ENCODE data around the gene UNC79. TPM values are rescaled to one million over a fixed set of nuclear protein-coding genes. Genes with fewer than 3 reads are reported as not detected.

The UNC79 gene
- total RNA-seq, 1 donor, result not detected

DNA sequence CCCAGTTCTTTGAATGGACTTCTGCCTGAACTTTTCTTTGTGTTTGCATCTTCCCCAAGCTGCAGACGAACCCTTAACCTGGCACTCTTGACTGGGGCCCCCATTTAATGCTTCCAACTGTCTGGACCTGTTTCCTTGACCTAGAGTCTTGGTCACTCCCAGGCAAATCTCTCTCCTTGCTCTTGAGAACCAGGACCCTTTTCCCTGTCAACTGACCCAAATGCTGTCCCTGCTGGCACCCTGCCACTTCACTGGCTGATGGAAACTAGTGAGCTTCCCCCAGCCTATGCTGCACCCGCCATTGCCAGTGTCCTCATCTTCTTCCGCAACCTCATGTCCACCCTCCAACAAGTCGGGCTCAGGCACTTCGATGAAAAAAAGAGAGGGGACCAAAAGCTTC, 278.1 kb downstream of the UNC79 start:
- Histone ChIP-seq H3K27me3 (ENCODE audit: insufficient read depth, low read length) (no peaks in the 10 kb centered on the region), H3K4me1 (ENCODE audit: insufficient read depth, low read length) (no peaks in the 10 kb centered on the region), H3K9me3 (ENCODE audit: low read depth, low read length) (no peaks in the 10 kb centered on the region), H3K4me3 (ENCODE audit: low read length) (no peak overlapping the region)

DNA sequence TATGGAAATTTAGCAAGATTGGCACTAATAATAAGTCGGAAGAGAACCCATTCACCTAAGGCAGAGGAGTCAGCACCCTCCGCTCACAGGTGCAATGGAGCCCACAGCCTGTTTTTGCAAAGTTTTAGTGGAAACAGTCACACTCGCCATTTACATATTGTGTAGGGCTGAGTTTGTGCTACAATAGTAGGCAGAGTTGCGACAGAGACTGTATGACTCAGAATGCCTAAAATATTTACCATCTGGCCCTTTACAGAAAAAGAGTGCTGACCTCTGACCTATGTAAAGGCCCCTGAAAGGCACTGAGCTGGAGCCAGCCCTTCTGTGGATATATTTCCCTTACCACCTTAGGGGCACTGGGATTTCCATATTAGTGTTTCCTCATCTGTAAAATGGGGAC, 278.5 kb downstream of the UNC79 start:
- Histone ChIP-seq H3K27me3 (ENCODE audit: insufficient read depth, low read length) (no peaks in the 10 kb centered on the region), H3K9me3 (ENCODE audit: low read depth, low read length) (no peaks in the 10 kb centered on the region), H3K4me1 (ENCODE audit: insufficient read depth, low read length) (no peaks in the 10 kb centered on the region), H3K4me3 (ENCODE audit: low read length) (no peak overlapping the region)

DNA sequence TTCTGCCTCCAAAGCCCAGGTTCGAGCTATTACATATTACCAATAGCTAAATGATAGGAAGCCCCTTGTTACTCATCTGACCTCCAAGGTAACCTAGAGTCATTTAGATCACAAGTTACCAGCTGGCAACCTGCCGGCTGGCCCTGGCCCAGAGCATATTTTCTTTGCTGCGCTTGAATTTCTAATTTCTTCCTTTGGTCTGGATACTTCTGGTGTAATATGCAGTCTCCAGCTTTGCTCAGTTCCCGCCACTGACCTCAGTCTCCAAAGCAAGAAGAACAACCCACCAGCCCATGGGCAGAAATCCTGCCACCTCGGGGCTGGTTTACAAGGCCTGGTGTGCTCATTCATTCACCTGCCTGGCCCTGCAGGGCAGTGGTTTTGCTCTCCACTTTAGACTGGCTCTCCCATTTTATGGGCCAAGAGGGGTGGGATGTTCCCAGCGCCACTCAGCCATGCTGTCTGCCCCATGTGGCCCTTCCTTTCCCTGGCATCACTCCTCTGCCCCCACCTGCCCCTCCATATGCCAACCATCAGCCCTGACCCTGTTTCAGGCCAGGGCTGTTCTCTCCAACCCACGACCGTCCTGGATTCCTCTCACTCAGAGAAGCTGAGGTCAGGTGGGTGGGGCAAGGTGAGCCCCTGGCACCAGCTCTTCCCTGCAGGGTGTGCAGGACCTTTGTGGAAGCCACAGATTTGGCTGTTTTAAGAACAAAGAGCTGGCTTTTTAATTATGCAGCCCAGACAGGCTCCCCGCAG, 281.5 kb downstream of the UNC79 start:
- H3K4me3 ChIP-seq (ENCODE audit: low read length), result no peak overlapping the region
- H3K27me3 ChIP-seq (ENCODE audit: insufficient read depth, low read length), result no peaks in the 10 kb centered on the region
- H3K4me1 ChIP-seq (ENCODE audit: insufficient read depth, low read length), result no peaks in the 10 kb centered on the region
- H3K9me3 ChIP-seq (ENCODE audit: low read depth, low read length), result no peaks in the 10 kb centered on the region

GRCh38 chr14:93712838-93713724, 282.3 kb downstream of the UNC79 start:
- Histone ChIP-seq H3K4me1 (ENCODE audit: insufficient read depth, low read length) (no peaks in the 10 kb centered on the region), H3K4me3 (ENCODE audit: low read length) (no peak overlapping the region), H3K27me3 (ENCODE audit: insufficient read depth, low read length) (no peaks in the 10 kb centered on the region), H3K9me3 (ENCODE audit: low read depth, low read length) (no peaks in the 10 kb centered on the region)

DNA sequence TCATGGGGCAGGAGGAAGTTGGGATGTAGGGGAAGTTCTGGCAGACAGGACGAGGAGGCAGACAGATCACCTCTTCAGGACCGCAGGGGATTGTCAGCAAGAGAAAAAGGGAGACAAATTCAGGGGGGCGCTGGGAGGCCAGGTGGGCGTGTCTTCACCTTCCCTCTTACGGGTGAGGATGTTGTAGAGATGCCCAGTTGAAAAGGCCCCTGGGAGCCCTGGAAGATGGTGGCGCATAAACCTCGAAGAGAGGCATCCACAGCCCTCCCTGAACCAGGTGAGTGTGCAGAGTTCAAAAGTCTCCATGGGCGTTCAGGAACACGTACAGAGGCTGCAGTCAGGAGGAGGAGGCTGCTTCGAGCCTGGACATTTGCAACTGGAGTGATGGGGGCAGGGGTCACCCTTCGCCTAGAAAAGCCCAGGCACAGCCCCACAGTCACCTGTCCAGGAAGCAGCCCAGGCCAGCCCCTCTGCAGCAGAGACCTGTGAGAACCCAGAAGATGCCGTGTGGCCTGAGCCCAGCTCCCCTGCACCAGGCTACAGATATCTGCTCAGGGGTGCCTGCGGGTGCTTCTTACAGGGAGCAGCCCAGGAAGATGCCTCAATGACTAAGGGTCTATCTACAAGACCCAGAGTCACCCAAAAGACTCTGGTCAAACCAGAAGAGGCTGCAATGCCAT, 283.1 kb downstream of the UNC79 start:
- no peaks in the 10 kb centered on the region for H3K4me1 ChIP-seq (ENCODE audit: insufficient read depth, low read length)
- H3K9me3 ChIP-seq (ENCODE audit: low read depth, low read length), result no peaks in the 10 kb centered on the region
- H3K27me3 ChIP-seq (ENCODE audit: insufficient read depth, low read length), result no peaks in the 10 kb centered on the region
- H3K4me3 ChIP-seq (ENCODE audit: low read length), result no peak overlapping the region

DNA sequence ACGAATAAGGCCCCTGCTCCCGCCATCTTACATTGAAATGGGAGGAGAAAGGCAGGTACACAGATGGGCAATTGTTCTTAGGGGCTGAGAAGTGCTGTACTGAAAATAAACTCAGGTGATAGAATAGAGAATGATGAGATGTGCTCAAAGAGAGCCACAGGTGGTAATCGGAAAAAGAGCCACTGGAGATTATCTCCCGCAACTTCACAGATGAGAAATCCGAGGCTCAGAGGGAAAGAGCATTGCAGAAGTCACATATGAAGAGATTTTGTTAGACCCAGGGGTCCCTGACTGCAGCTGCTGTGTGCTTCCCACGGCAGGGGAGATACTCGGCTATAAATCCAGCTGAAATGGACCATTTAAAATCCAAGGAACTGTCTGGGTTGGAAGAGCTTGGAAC, 283.9 kb downstream of the UNC79 start:
- Histone ChIP-seq H3K9me3 (ENCODE audit: low read depth, low read length) (no peaks in the 10 kb centered on the region), H3K27me3 (ENCODE audit: insufficient read depth, low read length) (no peaks in the 10 kb centered on the region), H3K4me3 (ENCODE audit: low read length) (no peak overlapping the region), H3K4me1 (ENCODE audit: insufficient read depth, low read length) (no peaks in the 10 kb centered on the region)

DNA sequence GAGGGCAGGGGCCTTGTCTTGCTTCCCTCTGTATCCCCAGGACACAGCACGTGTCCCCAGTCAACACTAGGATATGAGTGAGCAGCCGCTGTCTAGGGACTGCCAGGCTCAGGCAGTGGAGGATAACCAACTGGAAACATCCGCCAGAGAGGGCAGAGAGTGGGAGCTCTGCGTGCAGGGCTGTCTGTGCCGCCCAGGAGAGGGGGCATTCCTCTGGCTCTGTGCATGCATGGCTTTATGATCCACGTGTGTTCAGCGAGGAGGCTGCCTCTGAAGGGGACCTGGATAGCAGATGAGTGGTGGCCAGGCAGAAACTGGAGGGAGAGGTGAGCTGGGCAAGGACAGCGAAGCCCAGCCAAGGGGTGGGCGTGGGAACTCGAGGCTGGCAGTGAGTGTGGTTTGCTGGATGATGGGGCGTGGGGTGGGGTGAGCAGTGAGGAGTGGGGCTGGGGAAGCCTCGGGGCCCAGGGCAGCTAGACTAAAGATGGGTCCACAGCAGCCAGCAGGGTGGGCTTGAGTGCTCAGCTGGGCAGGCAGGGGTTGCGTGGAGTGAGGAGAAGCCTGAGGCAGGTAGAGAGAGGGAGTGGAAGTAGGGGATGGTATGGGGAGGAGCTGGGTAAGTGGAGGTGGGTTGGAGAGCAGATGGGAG, 284.7 kb downstream of the UNC79 start:
- no peak overlapping the region for H3K4me3 ChIP-seq (ENCODE audit: low read length)
- H3K27me3 ChIP-seq (ENCODE audit: insufficient read depth, low read length), result no peaks in the 10 kb centered on the region
- no peaks in the 10 kb centered on the region for H3K9me3 ChIP-seq (ENCODE audit: low read depth, low read length)
- no peaks in the 10 kb centered on the region for H3K4me1 ChIP-seq (ENCODE audit: insufficient read depth, low read length)

GRCh38 chr14:93716002-93716745, 285.4 kb downstream of the UNC79 start:
- no peaks in the 10 kb centered on the region for H3K4me1 ChIP-seq (ENCODE audit: insufficient read depth, low read length)
- no peaks in the 10 kb centered on the region for H3K27me3 ChIP-seq (ENCODE audit: insufficient read depth, low read length)
- no peak overlapping the region for H3K4me3 ChIP-seq (ENCODE audit: low read length)
- H3K9me3 ChIP-seq (ENCODE audit: low read depth, low read length), result no peaks in the 10 kb centered on the region

GRCh38 chr14:93716746-93717667, 286.3 kb downstream of the UNC79 start:
- Histone ChIP-seq H3K9me3 (ENCODE audit: low read depth, low read length) (no peaks in the 10 kb centered on the region), H3K4me1 (ENCODE audit: insufficient read depth, low read length) (no peaks in the 10 kb centered on the region), H3K4me3 (ENCODE audit: low read length) (no peak overlapping the region), H3K27me3 (ENCODE audit: insufficient read depth, low read length) (no peaks in the 10 kb centered on the region)

DNA sequence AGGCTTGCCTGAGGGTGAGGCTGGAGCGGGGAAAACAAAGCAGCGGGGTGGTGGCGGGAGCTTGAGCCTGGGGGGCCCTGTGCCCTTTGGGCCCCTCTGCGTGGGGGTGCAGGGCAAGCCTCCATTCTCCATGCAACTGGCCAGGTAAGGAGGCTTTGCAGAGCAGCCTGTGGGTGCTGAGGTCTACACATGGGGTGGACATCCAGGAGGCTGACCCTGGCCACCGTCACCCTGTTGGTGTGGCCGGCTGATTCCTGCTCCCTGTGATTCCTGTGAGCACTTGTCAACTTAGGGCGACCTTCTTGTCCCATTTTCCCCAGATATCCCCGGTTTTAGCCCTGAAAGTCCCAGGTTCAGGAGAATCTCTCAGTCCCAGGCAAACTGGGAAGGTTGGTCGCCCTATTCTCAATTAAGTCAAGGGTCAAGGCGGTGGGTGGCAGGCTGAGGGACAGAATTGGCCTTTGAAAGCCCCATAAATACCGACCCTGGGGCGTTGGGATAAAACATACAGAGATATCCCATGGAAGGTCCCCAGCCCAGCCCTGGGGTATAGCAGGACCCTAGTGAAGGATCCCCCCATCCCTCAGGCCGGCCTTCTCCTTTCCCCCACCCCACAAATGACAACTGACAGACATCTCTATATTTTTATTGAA, 287.1 kb downstream of the UNC79 start:
- Histone ChIP-seq H3K9me3 (ENCODE audit: low read depth, low read length) (no peaks in the 10 kb centered on the region), H3K4me3 (ENCODE audit: low read length) (no peak overlapping the region), H3K4me1 (ENCODE audit: insufficient read depth, low read length) (no peaks in the 10 kb centered on the region), H3K27me3 (ENCODE audit: insufficient read depth, low read length) (no peaks in the 10 kb centered on the region)

GRCh38 chr14:93719256-93719655, 288.5 kb downstream of the UNC79 start:
- no peak overlapping the region for H3K4me3 ChIP-seq (ENCODE audit: low read length)
- H3K9me3 ChIP-seq (ENCODE audit: low read depth, low read length), result no peaks in the 10 kb centered on the region
- no peaks in the 10 kb centered on the region for H3K27me3 ChIP-seq (ENCODE audit: insufficient read depth, low read length)
- no peaks in the 10 kb centered on the region for H3K4me1 ChIP-seq (ENCODE audit: insufficient read depth, low read length)

GRCh38 chr14:93720076-93720815, 289.5 kb downstream of the UNC79 start:
- Histone ChIP-seq H3K4me1 (ENCODE audit: insufficient read depth, low read length) (no peaks in the 10 kb centered on the region), H3K4me3 (ENCODE audit: low read length) (no peak overlapping the region), H3K9me3 (ENCODE audit: low read depth, low read length) (no peaks in the 10 kb centered on the region), H3K27me3 (ENCODE audit: insufficient read depth, low read length) (no peaks in the 10 kb centered on the region)

Data from mononuclear cell (primary cell).